ENCODE results near the gene PPP1R12C. TPM values are rescaled to one million over a fixed set of nuclear protein-coding genes. Genes with fewer than 3 reads are reported as not detected.

Gene PPP1R12C
- total RNA-seq, 1 donor from 2014 or later = 21.1 TPM

GRCh38 chr19:55046975-55047622, 70.3 kb downstream of the PPP1R12C start:
- DNase-seq (ENCODE audit: low read depth in 2 of 2) = no peak

GRCh38 chr19:55044771-55045716, 72.4 kb downstream of the PPP1R12C start:
- no peak for DNase-seq (ENCODE audit: low read depth in 2 of 2)

GRCh38 chr19:55044286-55044685, 73.2 kb downstream of the PPP1R12C start:
- DNase-seq (ENCODE audit: low read depth in 2 of 2) = no peak

- no peak for DNase-seq (ENCODE audit: low read depth in 2 of 2)
These were observed 74.7 kb downstream of the PPP1R12C start for GRCh38 chr19:55042688-55043087.

- DNase-seq (ENCODE audit: low read depth in 2 of 2) = no peak
These were observed 75.1 kb downstream of the PPP1R12C start for GRCh38 chr19:55042344-55042678.

GRCh38 chr19:55041627-55042343, 75.7 kb downstream of the PPP1R12C start:
- DNase-seq (ENCODE audit: low read depth in 2 of 2) = peak; percentile 59 to 75

GRCh38 chr19:55041244-55041626, 76.2 kb downstream of the PPP1R12C start:
- DNase-seq (ENCODE audit: low read depth in 2 of 2) = no peak

Other genes starting within 250 kb of the PPP1R12C start
- gene FCAR, start 243.4 kb downstream of the PPP1R12C start, total RNA-seq = not detected in 2 replicates
- gene NCR1, start 211.5 kb downstream of the PPP1R12C start, total RNA-seq = not detected in 2 replicates
- not detected in 2 replicates for gene NLRP7, start 170.1 kb downstream of the PPP1R12C start, total RNA-seq
- gene NLRP2, start 151.3 kb downstream of the PPP1R12C start, total RNA-seq = 4.9 TPM in 1 of 2 replicates, not detected in the other
- under 0.01 TPM in 1 of 2 replicates, not detected in the other for gene GP6, start 79.4 kb downstream of the PPP1R12C start, total RNA-seq
- 10.9 and 24.5 TPM in 2 replicates for gene RDH13, start 54.5 kb downstream of the PPP1R12C start, total RNA-seq
- gene EPS8L1, start 41.8 kb downstream of the PPP1R12C start, total RNA-seq = 5.7 and 8.9 TPM in 2 replicates
- gene TNNT1, start 31.6 kb upstream of the PPP1R12C start, total RNA-seq = 0.51 and 1.7 TPM in 2 replicates
- not detected in 2 replicates for gene TNNI3, start 40.1 kb upstream of the PPP1R12C start, total RNA-seq
- 0.26 and 0.38 TPM in 2 replicates for gene DNAAF3, start 49.0 kb upstream of the PPP1R12C start, total RNA-seq
- gene SYT5, start 62.7 kb upstream of the PPP1R12C start, total RNA-seq = under 0.01 TPM in 1 of 2 replicates, not detected in the other
- gene PTPRH, start 91.9 kb upstream of the PPP1R12C start, total RNA-seq = 0.13 TPM in 2 replicates
- 0.26 and 0.89 TPM in 2 replicates for gene TMEM86B, start 111.1 kb upstream of the PPP1R12C start, total RNA-seq
- gene PPP6R1, start 141.4 kb upstream of the PPP1R12C start, total RNA-seq = 19.9 and 34.9 TPM in 2 replicates
- 19.9 and 26.8 TPM in 2 replicates for gene HSPBP1, start 162.5 kb upstream of the PPP1R12C start, total RNA-seq
- gene BRSK1, start 166.4 kb upstream of the PPP1R12C start, total RNA-seq = 0.39 and 1.3 TPM in 2 replicates
- gene TMEM150B, start 207.7 kb upstream of the PPP1R12C start, total RNA-seq = not detected in 2 replicates
- 3.2 and 4.6 TPM in 2 replicates for gene KMT5C, start 222.2 kb upstream of the PPP1R12C start, total RNA-seq
- not detected in 2 replicates for gene COX6B2, start 237.1 kb upstream of the PPP1R12C start, total RNA-seq
- gene GARIN5B, start 245.6 kb upstream of the PPP1R12C start, total RNA-seq = not detected in 2 replicates